Measurements from ENCODE around the gene NQO1. TPM values are rescaled to one million over a fixed set of nuclear protein-coding genes. Genes with fewer than 3 reads are reported as not detected.
"Not testable (repeated sequence)": the region's sequence is repeated elsewhere in the genome, so short reads cannot be mapped to it uniquely, and the experiment has no call there.

The NQO1 gene
- total RNA-seq, 4 donors from 2014 or later: 14.7 to 23.8 (median 19.6) TPM

GRCh38 chr16:69761983-69762813, 35.8 kb upstream of the NQO1 start, which contains the start of gene WWP2:
Gene WWP2, plus strand, starts transcription at chr16:69762332. Its CDS starts 24,679 bp downstream, at chr16:69787011.
- no peaks in the 10 kb centered on the region for H3K9me3 ChIP-seq
- no peaks in the 10 kb centered on the region for H3K27me3 ChIP-seq
- peak in 1 of 2 donors; percentile 47 for TF ChIP-seq POLR2A (IDR thresholded peaks at IDR 0.05)
- TF ChIP-seq CTCF (IDR thresholded peaks at IDR 0.05): no peak
- intact Hi-C loops (cut with DNase I; ENCODE audit: low total_unique reads): no loop called here
- peak; percentile 70 to 73 for DNase-seq
- H3K27ac ChIP-seq: peak within 1 kb of the TSS; percentile 91 to 97
- peak within 1 kb of the TSS; percentile 85 to 94 for H3K4me3 ChIP-seq
- H3K4me1 ChIP-seq: peaks cover 0 to 8% of the 10 kb centered on the region in 2 donors
- H3K36me3 ChIP-seq: no peaks in the 10 kb centered on the region

GRCh38 chr16:69757375-69757774, 31.0 kb upstream of the NQO1 start:
- intact Hi-C loops (cut with DNase I; ENCODE audit: low total_unique reads): loop anchor here (10.0 kb wide), 2 partner anchors 53 to 363 kb away; no protein-coding TSS in a partner anchor
- H3K9me3 ChIP-seq, H3K27ac ChIP-seq, H3K36me3 ChIP-seq, DNase-seq, H3K27me3 ChIP-seq, H3K4me3 ChIP-seq: not testable (repeated sequence)
- peaks cover 3 to 13% of the 10 kb centered on the region in 2 donors for H3K4me1 ChIP-seq

- no peak for DNase-seq
- H3K36me3 ChIP-seq: no peaks in the 10 kb centered on the region
- H3K27me3 ChIP-seq: no peaks in the 10 kb centered on the region
- intact Hi-C loops (cut with DNase I; ENCODE audit: low total_unique reads): loop anchor here (10.0 kb wide), 2 partner anchors 52 to 362 kb away; no protein-coding TSS in a partner anchor
- H3K4me1 ChIP-seq: peaks cover 3 to 13% of the 10 kb centered on the region in 2 donors
- no peaks in the 10 kb centered on the region for H3K9me3 ChIP-seq
- H3K4me3 ChIP-seq: no peak overlapping the region
- no peak for TF ChIP-seq CTCF (IDR thresholded peaks at IDR 0.05)
- no peak for TF ChIP-seq POLR2A (IDR thresholded peaks at IDR 0.05)
- H3K27ac ChIP-seq: no peak overlapping the region
Observed at GRCh38 chr16:69756705-69757104, 30.3 kb upstream of the NQO1 start.

- TF ChIP-seq POLR2A (IDR thresholded peaks at IDR 0.05) (peak; percentile 38 to 65), CTCF (IDR thresholded peaks at IDR 0.05) (peak; percentile 99 to 100 (median 100))
- Histone ChIP-seq H3K9me3 (no peaks in the 10 kb centered on the region), H3K27ac (peak within 1 kb of the TSS; percentile 66 to 83), H3K36me3 (no peaks in the 10 kb centered on the region), H3K4me3 (peak within 1 kb of the TSS; percentile 83 to 91), H3K27me3 (no peaks in the 10 kb centered on the region), H3K4me1 (peaks cover 0 to 13% of the 10 kb centered on the region in 2 donors)
- peak; percentile 94 to 97 for DNase-seq
- intact Hi-C loops (cut with DNase I; ENCODE audit: low total_unique reads): loop anchor here (10.0 kb wide), 2 partner anchors 50 to 360 kb away; no protein-coding TSS in a partner anchor
Observed at GRCh38 chr16:69754469-69755310, 28.3 kb upstream of the NQO1 start, which contains the start of gene NOB1. Gene NOB1, minus strand, starts transcription at chr16:69754926. Its CDS starts 16 bp downstream, at chr16:69754910.

GRCh38 chr16:69754143-69754468, 27.7 kb upstream of the NQO1 start:
- peaks cover 0 to 13% of the 10 kb centered on the region in 2 donors for H3K4me1 ChIP-seq
- H3K36me3 ChIP-seq: no peaks in the 10 kb centered on the region
- no peaks in the 10 kb centered on the region for H3K9me3 ChIP-seq
- TF ChIP-seq POLR2A (IDR thresholded peaks at IDR 0.05): no peak
- no peak for TF ChIP-seq CTCF (IDR thresholded peaks at IDR 0.05)
- DNase-seq: no peak
- intact Hi-C loops (cut with DNase I; ENCODE audit: low total_unique reads): loop anchor here (10.0 kb wide), 2 partner anchors 49 to 359 kb away; no protein-coding TSS in a partner anchor
- H3K27ac ChIP-seq: peak overlapping the region; percentile 66 to 83
- no peaks in the 10 kb centered on the region for H3K27me3 ChIP-seq
- H3K4me3 ChIP-seq: peak overlapping the region; percentile 83 to 91

All from uterus (tissue), 4 donors.